ENCODE data around the gene USP47. TPM values are rescaled to one million over a fixed set of nuclear protein-coding genes. Genes with fewer than 3 reads are reported as not detected.

Gene USP47
- total and polyA plus RNA-seq, 2 of the 8 experiments (the other 6 are each of a cell fraction or from before 2014, with no cell fraction given) = 4.2 to 21.3 TPM

DNA sequence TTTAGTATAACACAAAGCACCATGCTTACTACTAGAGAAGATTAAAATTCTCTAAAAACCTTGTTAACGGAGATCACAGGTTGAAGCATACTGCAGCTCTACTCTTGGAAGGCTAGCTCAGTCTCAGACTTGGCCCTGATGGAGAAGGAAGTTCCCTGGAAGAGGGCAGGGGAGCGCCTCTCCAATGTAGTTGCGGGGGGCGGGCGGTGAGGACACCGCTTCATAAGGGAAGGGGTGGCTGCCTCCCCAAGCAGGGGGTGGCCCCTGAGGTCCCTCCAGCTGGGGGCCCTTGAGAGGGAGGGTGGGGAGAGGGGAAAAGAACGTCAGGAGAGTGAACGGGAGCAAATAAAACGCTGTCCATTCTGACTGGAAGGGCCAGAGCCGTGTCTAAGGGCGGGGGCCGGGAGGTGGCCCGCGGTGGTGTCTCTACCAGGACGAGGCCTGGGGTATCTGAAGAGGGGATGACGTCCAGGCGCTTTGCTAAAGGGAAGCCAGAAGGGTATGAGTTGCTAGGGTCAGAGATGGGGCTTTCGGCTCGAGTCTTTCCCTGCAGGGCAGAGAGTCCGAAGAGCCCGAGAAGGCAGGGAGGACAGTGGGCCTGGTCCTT, 553 bp upstream of the USP47 start:
- FAIRE-seq (peak; percentile 32), DNase-seq (ENCODE audit: low read depth in 1 of 2, low spot score in 2 of 2) (no peak)
- H2BK15ac ChIP-seq (ENCODE audit: low read length) = peak overlapping the region; percentile 31; the same call in 1 of the 2 replicates
- no peak overlapping the region for H3K23ac ChIP-seq (ENCODE audit: insufficient read length)
- H2BK120ac ChIP-seq (replicated peaks; ENCODE audit: low read depth, low read length) = peak overlapping the region; percentile 62
- POLR2A ChIA-PET (ENCODE audit: partially characterized antibody) = interaction anchor here (0.7 to 1.7 kb wide), 8 partner anchors 13 to 1032 kb away, joined by 3 to 6 read pairs (median 4); partner anchors contain the start of genes DKK3, EIF4G2 and GALNT18
- peak overlapping the region; percentile 92 for H3K56ac ChIP-seq (replicated peaks; ENCODE audit: insufficient read length, low read depth, low read length)
- H4K5ac ChIP-seq (ENCODE audit: insufficient read length, low read depth, low read length) = peak overlapping the region; percentile 83
- peak overlapping the region; percentile 81; the same call in 1 of the 2 replicates for H2BK5ac ChIP-seq (ENCODE audit: low read depth, low read length)
- H3K36me3 ChIP-seq (ENCODE audit: control insufficient read depth in 2 of 4, insufficient read depth in 4 of 4, low read length in 3 of 4) = no peaks in the 10 kb centered on the region
- peak overlapping the region; percentile 95; the same call in 1 of the 2 replicates for H2BK12ac ChIP-seq (ENCODE audit: low read depth, low read length)
- H3K18ac ChIP-seq (ENCODE audit: extremely low read depth, low read length) = peak overlapping the region; percentile 95
- H3K9me3 ChIP-seq (ENCODE audit: insufficient read depth in 2 of 2, low read depth in 1 of 2, low read length in 1 of 2) = no peaks in the 10 kb centered on the region
- 3% methylated on average over 12 of the region's 21 CpGs; no CpG with 5 or more reads in 1 of the 2 experiments for WGBS, 2 experiments (ENCODE audit: extremely low coverage in 1 of 2, insufficient coverage in 1 of 2, insufficient read length in 1 of 2, insufficient replicate concordance in 2 of 2, low coverage in 1 of 2, low lambda C conversion rate in 2 of 2, missing lambda C conversion rate in 1 of 2)
- H3K79me2 ChIP-seq (ENCODE audit: control insufficient read depth in 1 of 2, insufficient read depth in 2 of 2, low read length in 2 of 2) = peaks cover 0 to 37% of the 10 kb centered on the region in 2 experiments; a peak in 3 of 4 replicates
- CTCF ChIA-PET (ENCODE audit: partially characterized antibody) = interaction anchor here (0.7 to 1.6 kb wide), 7 partner anchors 14 to 536 kb away, joined by 3 to 5 read pairs (median 3); no protein-coding TSS in a partner anchor
- H4K8ac ChIP-seq (ENCODE audit: extremely low read depth, insufficient read depth, low read length) = peak overlapping the region; percentile 39; the same call in 1 of the 2 replicates
- no peak overlapping the region for H2AK5ac ChIP-seq (ENCODE audit: low read depth, low read length)
- no peaks in the 10 kb centered on the region; the same call in 1 of the 2 replicates for H3K79me1 ChIP-seq (ENCODE audit: low read depth, low read length)
- peak overlapping the region; percentile 94 for H2AFZ ChIP-seq (ENCODE audit: low read length)
- H3K4me3 ChIP-seq (ENCODE audit: extremely low read depth in 1 of 4, insufficient read depth in 2 of 4, low read depth in 3 of 4, low read length in 4 of 4) = peak overlapping the region; percentile 81 to 87 (median 84)
- H4K91ac ChIP-seq (replicated peaks; ENCODE audit: insufficient read length, low read length) = peak overlapping the region; percentile 83
- no peaks in the 10 kb centered on the region for H3K27me3 ChIP-seq (replicated peaks in 1 of 4; ENCODE audit: control insufficient read depth in 3 of 4, extremely low read depth in 1 of 4, insufficient read depth in 3 of 4, low read length in 3 of 4)
- no peaks in the 10 kb centered on the region for H4K20me1 ChIP-seq (replicated peaks in 1 of 2; ENCODE audit: control insufficient read depth in 1 of 2, insufficient read depth in 2 of 2, low read length in 2 of 2)
- H3K4me1 ChIP-seq (replicated peaks in 1 of 4; ENCODE audit: control insufficient read depth in 3 of 4, insufficient read depth in 4 of 4, low read length in 3 of 4) = peaks cover 0 to 7% (median 6%) of the 10 kb centered on the region in 4 experiments; a peak in 4 of 7 replicates
- H2BK20ac ChIP-seq (ENCODE audit: low read length) = peak overlapping the region; percentile 32; the same call in 1 of the 2 replicates
- peaks cover 2% of the 10 kb centered on the region; the same call in 1 of the 2 replicates for H3K23me2 ChIP-seq (ENCODE audit: low read depth, low read length)
- H3K4me2 ChIP-seq (ENCODE audit: insufficient read depth in 1 of 2, low read depth in 2 of 2, low read length in 2 of 2) = peak overlapping the region; percentile 61 to 85
- H3K4ac ChIP-seq (replicated peaks; ENCODE audit: insufficient read length, low read depth, low read length) = no peak overlapping the region
- peak overlapping the region; percentile 74; the same call in 1 of the 2 replicates for H3K27ac ChIP-seq (ENCODE audit: low read depth, low read length)
- peak overlapping the region; percentile 35 to 91 (median 76) for H3K9ac ChIP-seq (replicated peaks in 1 of 4; ENCODE audit: extremely low read depth in 1 of 4, low read depth in 3 of 4, low read length in 3 of 4)
- H3K14ac ChIP-seq (ENCODE audit: insufficient read length) = no peak overlapping the region
- TF ChIP-seq NRF1 (IDR thresholded peaks at IDR 0.05; ENCODE audit: low read depth, low read length) (no peak), ZNF274 (IDR thresholded peaks at IDR 0.05; ENCODE audit: borderline replicate concordance, extremely low read depth, low read length) (no peak), SIRT6 (IDR thresholded peaks at IDR 0.05; ENCODE audit: low read length) (no peak), SRF (IDR thresholded peaks at IDR 0.05; ENCODE audit: low read depth, low read length) (no peak), TCF12 (IDR thresholded peaks at IDR 0.05; ENCODE audit: low read depth, low read length) (no peak), CHD1 (IDR thresholded peaks at IDR 0.05; ENCODE audit: low read depth, low read length) (no peak), POU5F1 (IDR thresholded peaks at IDR 0.05; ENCODE audit: low read depth, low read length) (no peak)
- TF ChIP-seq, protein P1, sequence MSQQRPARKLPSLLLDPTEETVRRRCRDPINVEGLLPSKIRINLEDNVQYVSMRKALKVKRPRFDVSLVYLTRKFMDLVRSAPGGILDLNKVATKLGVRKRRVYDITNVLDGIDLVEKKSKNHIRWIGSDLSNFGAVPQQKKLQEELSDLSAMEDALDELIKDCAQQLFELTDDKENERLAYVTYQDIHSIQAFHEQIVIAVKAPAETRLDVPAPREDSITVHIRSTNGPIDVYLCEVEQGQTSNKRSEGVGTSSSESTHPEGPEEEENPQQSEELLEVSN (IDR thresholded peaks at IDR 0.05) = no peak
- TF ChIP-seq, protein P2, sequence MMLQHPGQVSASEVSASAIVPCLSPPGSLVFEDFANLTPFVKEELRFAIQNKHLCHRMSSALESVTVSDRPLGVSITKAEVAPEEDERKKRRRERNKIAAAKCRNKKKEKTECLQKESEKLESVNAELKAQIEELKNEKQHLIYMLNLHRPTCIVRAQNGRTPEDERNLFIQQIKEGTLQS (IDR thresholded peaks at IDR 0.05; ENCODE audit: insufficient read depth, low read depth, low read length) = no peak
